Bronchial epithelial cell (primary cell): ENCODE measurements around the gene UNCX. TPM values are rescaled to one million over a fixed set of nuclear protein-coding genes. Genes with fewer than 3 reads are reported as not detected.
A peak's percentile ranks its signal among the peaks of the same experiment; 100 is the strongest.
"Not testable (repeated sequence)": the region's sequence is repeated elsewhere in the genome, so short reads cannot be mapped to it uniquely, and the experiment has no call there.

ENCODE experiments used
- DNase-seq: peaks from one replicate; pipeline ENCODE4 v3.0.0-alpha.2; 2010; ENCODE audit warnings: low read depth
- FAIRE-seq: peaks from 2 replicates; lab custom pipeline; 2011; peaks lifted over from hg19 to GRCh38; lab: Jason Lieb, UNC
- H3K27me3 ChIP-seq: 2 replicates; pipeline ENCODE4 v1.5.1; 2011; ENCODE audit warnings: low read length; ENCODE audit not compliant: control insufficient read depth, insufficient read depth
- H3K36me3 ChIP-seq: 2 replicates; pipeline ENCODE4 v1.5.1; 2011; ENCODE audit warnings: low read length; ENCODE audit not compliant: control insufficient read depth, insufficient read depth
- H3K4me3 ChIP-seq: 2 replicates; pipeline ENCODE4 v1.5.1; 2011; ENCODE audit warnings: mild to moderate bottlenecking, low read depth, low read length, control low read depth
- CTCF ChIP-seq: IDR thresholded peaks from 2 replicates; pipeline ENCODE4 v1.5.1; 2011; ENCODE audit warnings: mild to moderate bottlenecking, moderate library complexity, low read length, control low read depth, inconsistent platforms; ENCODE audit not compliant: insufficient read depth, severe bottlenecking
- total RNA-seq: library from RNA; depleted of rRNA; stranded (reverse); fragments of >200 nt; gene quantifications from 2 replicates; pipeline ENCODE4 v1.2.1, GENCODE V29; 2014

The UNCX gene
- total RNA-seq, 1 donor from 2014 or later, result not detected

- Histone ChIP-seq H3K4me3 (no peak overlapping the region), H3K27me3 (peaks cover 2% of the 10 kb centered on the region), H3K36me3 (no peaks in the 10 kb centered on the region)
- peak; percentile 62 for FAIRE-seq
- peak; percentile 81 for TF ChIP-seq CTCF
- DNase-seq, result peak; percentile 19
These were observed 38.9 kb upstream of the UNCX start for GRCh38 chr7:1193593-1194424.

- not testable (repeated sequence) for H3K4me3 ChIP-seq, DNase-seq, H3K36me3 ChIP-seq, H3K27me3 ChIP-seq, FAIRE-seq
These were observed 36.2 kb upstream of the UNCX start for GRCh38 chr7:1196441-1196840.

GRCh38 chr7:1196950-1197349 lies 35.7 kb upstream of the UNCX start:
- Histone ChIP-seq H3K36me3 (no peaks in the 10 kb centered on the region), H3K27me3 (peaks cover 5% of the 10 kb centered on the region), H3K4me3 (no peak overlapping the region)
- no peak for FAIRE-seq
- TF ChIP-seq CTCF, result no peak
- DNase-seq, result no peak

- no peak for TF ChIP-seq CTCF
- FAIRE-seq (no peak), DNase-seq (no peak)
- no peak overlapping the region for H3K4me3 ChIP-seq
- peaks cover 5% of the 10 kb centered on the region for H3K27me3 ChIP-seq
- H3K36me3 ChIP-seq, result no peaks in the 10 kb centered on the region
These were observed 34.6 kb upstream of the UNCX start for GRCh38 chr7:1197997-1198625.

- no peak for FAIRE-seq
- no peak overlapping the region for H3K4me3 ChIP-seq
- no peaks in the 10 kb centered on the region for H3K36me3 ChIP-seq
- peaks cover 4% of the 10 kb centered on the region for H3K27me3 ChIP-seq
- TF ChIP-seq CTCF, result no peak
- DNase-seq, result no peak
These were observed 32.6 kb upstream of the UNCX start for GRCh38 chr7:1200045-1200444.

GRCh38 chr7:1201916-1202315 lies 30.8 kb upstream of the UNCX start:
- H3K27me3 ChIP-seq, result peaks cover 4% of the 10 kb centered on the region
- H3K36me3 ChIP-seq, result no peaks in the 10 kb centered on the region
- FAIRE-seq (no peak), DNase-seq (no peak)
- H3K4me3 ChIP-seq, result no peak overlapping the region
- TF ChIP-seq CTCF, result no peak

GRCh38 chr7:1202914-1203313 lies 29.8 kb upstream of the UNCX start:
- DNase-seq, H3K27me3 ChIP-seq, H3K36me3 ChIP-seq, FAIRE-seq, H3K4me3 ChIP-seq: not testable (repeated sequence)
